Liver (tissue), 3 donors: ENCODE results near the gene CDC14A.

Experiments
- EGR1 ChIP-seq, 2 donors: IDR thresholded peaks; 2 replicates each; pipeline ENCODE4 v1.6.1; 2016 to 2018; ENCODE audit warnings: antibody characterized with exemption in 2 of 2, low read depth in 2 of 2
- GABPA ChIP-seq, 2 donors: IDR thresholded peaks in 1 of 2; conservative IDR thresholded peaks in 1 of 2; 2 replicates each; pipeline ENCODE4 v1.6.1; 2016; ENCODE audit warnings: antibody characterized with exemption in 2 of 2, mild to moderate bottlenecking in 1 of 2, moderate library complexity in 1 of 2
- JUND ChIP-seq, 2 donors: IDR thresholded peaks; 2 replicates each; pipeline ENCODE4 v1.6.1; 2016; ENCODE audit warnings: antibody characterized with exemption in 2 of 2
- RAD21 ChIP-seq, 2 donors: IDR thresholded peaks; 2 replicates each; pipeline ENCODE4 v1.6.1; 2016; ENCODE audit warnings: antibody characterized with exemption in 2 of 2, mild to moderate bottlenecking in 2 of 2
- TAF1 ChIP-seq: conservative IDR thresholded peaks from 2 replicates; pipeline ENCODE4 v1.6.1; 2016; ENCODE audit warnings: antibody characterized with exemption, mild to moderate bottlenecking
- YY1 ChIP-seq: IDR thresholded peaks from 2 replicates; pipeline ENCODE4 v1.6.1; 2016; ENCODE audit warnings: antibody characterized with exemption, mild to moderate bottlenecking
- TF ChIP-seq, protein P1 (sequence below): fragments of 150-350 bp; IDR thresholded peaks from 2 replicates; pipeline ENCODE4 v1.5.1; 2017; ENCODE audit warnings: improper control_type of control experiment, low read depth, low read length; ENCODE audit not compliant: missing input control
- TF ChIP-seq, protein P2 (sequence below): IDR thresholded peaks from 2 replicates; pipeline ENCODE4 v1.6.1; 2016; ENCODE audit warnings: antibody characterized with exemption
- TF ChIP-seq, protein P3 (sequence below): IDR thresholded peaks from 2 replicates; pipeline ENCODE4 v1.6.1; 2016; ENCODE audit warnings: antibody characterized with exemption, mild to moderate bottlenecking
- donor health status: healthy.
- donor health status: healthy.

DNA sequence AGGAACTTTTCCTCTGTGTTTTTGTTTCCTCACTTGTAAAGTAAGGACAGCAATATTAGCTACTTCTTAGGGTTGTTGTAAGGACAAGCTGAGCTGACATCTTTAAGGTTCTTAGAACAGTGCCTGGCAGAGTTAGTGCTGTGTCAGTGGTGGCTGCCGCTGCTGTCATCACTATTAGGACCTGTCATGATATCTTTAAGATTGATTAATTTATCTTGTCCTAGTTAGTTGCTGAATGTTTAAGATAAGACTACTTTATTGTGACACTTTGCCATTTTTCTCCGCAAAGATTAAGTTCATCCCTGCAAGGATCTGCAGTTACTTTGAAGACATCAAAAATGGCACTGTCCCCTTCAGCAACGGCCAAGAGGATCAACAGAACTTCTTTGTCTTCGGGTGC lies 145.5 kb downstream of the CDC14A start:
- TF ChIP-seq, protein P1, sequence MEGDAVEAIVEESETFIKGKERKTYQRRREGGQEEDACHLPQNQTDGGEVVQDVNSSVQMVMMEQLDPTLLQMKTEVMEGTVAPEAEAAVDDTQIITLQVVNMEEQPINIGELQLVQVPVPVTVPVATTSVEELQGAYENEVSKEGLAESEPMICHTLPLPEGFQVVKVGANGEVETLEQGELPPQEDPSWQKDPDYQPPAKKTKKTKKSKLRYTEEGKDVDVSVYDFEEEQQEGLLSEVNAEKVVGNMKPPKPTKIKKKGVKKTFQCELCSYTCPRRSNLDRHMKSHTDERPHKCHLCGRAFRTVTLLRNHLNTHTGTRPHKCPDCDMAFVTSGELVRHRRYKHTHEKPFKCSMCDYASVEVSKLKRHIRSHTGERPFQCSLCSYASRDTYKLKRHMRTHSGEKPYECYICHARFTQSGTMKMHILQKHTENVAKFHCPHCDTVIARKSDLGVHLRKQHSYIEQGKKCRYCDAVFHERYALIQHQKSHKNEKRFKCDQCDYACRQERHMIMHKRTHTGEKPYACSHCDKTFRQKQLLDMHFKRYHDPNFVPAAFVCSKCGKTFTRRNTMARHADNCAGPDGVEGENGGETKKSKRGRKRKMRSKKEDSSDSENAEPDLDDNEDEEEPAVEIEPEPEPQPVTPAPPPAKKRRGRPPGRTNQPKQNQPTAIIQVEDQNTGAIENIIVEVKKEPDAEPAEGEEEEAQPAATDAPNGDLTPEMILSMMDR = no peak
- TF ChIP-seq RAD21 (IDR thresholded peaks at IDR 0.05) (no peak), EGR1 (IDR thresholded peaks at IDR 0.05; ENCODE audit: low read depth in 2 of 2) (no peak), TAF1 (no peak), JUND (IDR thresholded peaks at IDR 0.05) (no peak), GABPA (IDR thresholded peaks at IDR 0.05 in 1 of 2, conservative IDR thresholded peaks at IDR 0.05 in 1 of 2) (no peak), YY1 (no peak)
- TF ChIP-seq, protein P2, sequence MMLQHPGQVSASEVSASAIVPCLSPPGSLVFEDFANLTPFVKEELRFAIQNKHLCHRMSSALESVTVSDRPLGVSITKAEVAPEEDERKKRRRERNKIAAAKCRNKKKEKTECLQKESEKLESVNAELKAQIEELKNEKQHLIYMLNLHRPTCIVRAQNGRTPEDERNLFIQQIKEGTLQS = no peak
- TF ChIP-seq, protein P3, sequence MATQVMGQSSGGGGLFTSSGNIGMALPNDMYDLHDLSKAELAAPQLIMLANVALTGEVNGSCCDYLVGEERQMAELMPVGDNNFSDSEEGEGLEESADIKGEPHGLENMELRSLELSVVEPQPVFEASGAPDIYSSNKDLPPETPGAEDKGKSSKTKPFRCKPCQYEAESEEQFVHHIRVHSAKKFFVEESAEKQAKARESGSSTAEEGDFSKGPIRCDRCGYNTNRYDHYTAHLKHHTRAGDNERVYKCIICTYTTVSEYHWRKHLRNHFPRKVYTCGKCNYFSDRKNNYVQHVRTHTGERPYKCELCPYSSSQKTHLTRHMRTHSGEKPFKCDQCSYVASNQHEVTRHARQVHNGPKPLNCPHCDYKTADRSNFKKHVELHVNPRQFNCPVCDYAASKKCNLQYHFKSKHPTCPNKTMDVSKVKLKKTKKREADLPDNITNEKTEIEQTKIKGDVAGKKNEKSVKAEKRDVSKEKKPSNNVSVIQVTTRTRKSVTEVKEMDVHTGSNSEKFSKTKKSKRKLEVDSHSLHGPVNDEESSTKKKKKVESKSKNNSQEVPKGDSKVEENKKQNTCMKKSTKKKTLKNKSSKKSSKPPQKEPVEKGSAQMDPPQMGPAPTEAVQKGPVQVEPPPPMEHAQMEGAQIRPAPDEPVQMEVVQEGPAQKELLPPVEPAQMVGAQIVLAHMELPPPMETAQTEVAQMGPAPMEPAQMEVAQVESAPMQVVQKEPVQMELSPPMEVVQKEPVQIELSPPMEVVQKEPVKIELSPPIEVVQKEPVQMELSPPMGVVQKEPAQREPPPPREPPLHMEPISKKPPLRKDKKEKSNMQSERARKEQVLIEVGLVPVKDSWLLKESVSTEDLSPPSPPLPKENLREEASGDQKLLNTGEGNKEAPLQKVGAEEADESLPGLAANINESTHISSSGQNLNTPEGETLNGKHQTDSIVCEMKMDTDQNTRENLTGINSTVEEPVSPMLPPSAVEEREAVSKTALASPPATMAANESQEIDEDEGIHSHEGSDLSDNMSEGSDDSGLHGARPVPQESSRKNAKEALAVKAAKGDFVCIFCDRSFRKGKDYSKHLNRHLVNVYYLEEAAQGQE = no peak
